Measurements from ENCODE around the gene VPS13A.

The VPS13A gene

GRCh38 chr9:77469515-77470231, 292.3 kb downstream of the VPS13A start:
- no peak for DNase-seq
